GM19452 (cell line): ENCODE measurements around the gene RNF149.
A peak's percentile ranks its signal among the peaks of the same experiment; 100 is the strongest.
"Not testable (repeated sequence)": the region's sequence is repeated elsewhere in the genome, so short reads cannot be mapped to it uniquely, and the experiment has no call there.

ENCODE experiments used
- ATAC-seq: cut with Tn5 transposase; IDR thresholded peaks from one replicate; pipeline ENCODE4 v1.9.1; 2021; ENCODE audit not compliant: unreplicated experiment

RNF149 gene

DNA sequence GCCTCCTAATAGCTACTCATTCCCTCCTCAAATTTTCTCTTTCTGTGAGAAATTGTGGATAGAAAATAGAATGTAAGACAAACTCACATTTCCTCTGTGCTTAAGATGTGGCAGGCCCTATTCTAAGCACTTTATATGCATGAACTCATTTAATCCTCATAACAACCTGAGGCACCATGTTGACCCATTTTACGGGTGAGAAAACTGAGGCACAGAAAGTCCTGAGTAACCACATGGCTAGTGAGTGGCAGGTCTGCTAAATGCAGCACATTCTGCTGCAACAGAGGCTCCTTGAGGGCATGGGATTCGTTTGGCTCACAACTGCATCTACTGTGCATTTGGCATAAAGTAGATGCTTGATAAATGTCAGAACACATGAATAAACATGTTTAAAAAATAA, 22.7 kb upstream of the RNF149 start:
- no peak for ATAC-seq

DNA sequence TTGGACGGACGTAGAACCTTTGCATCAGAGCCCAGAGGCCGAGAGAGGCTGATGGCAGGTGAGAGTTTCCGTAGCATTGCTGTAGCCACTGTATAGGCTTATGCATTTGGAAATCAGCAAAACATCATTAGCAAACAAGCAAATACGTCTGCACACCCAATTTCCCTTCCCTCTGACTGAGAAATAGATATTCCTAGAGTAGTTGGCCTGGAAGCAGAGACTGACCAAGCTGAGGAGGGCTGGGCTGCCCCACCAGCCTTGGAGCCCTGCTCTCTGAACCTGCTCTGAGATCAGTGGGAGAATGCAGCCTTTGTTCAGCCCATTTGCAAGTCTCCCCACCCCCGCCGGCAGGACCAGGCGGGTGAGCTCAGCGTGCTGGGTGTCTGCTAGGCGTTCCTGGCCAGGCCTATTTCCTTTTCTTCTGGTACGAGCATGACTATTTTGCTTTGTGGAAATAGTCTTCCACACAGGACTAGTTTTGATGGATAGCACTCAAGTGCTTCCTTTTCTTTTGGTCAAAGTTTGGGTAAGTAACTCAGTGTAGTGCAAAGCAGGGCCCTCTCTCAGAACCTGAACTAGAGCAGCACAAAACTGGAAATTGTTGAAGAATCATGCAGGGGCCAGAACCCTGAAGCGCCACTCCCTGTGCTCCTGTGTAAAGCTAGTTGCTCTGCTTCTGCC, 21.9 kb upstream of the RNF149 start:
- no peak for ATAC-seq

DNA sequence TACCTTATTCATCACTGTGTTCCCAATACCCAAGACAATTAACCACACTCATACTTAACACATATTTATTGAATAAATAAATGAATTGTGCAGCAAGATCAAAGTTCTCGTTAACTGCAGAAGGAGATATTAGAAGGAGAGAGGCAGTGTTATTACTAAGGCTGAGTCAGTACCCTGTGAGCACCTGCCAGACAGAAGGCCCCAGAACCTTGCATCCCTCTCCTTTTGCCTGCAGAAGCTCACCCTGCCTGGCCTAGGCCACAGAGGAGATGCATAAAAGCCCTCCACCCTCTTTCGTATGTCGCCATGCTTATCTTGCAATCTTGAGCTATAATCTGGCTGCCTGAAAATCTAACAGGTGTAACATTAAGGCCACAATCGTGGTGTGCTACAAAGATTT, 20.5 kb upstream of the RNF149 start:
- no peak for ATAC-seq

DNA sequence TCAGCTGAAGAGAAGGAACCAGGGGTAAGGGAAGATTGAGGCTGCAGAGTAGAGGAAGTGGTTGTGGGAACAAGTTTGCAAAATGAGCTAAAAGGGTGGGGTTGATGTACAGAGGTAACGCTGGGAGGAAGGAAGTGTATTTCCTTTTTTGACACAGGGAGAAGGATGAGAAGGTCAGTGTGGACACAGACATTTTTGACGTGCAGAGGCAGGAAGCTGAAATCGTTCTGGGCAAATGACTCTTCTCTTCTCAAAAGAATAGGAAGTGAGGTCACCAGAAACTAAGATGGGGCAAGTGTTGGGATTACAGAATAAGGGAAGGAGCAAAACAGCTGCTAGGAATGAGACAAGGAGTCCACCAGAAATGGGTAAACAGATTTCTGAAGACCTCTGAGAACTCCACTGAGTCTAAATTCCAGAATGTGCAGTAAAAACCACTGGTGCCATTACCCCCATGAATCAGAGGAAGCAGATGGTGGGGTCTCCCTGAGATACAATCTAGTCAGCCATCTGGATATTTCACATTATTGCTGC, 20.0 kb upstream of the RNF149 start:
- ATAC-seq = peak; percentile 72

DNA sequence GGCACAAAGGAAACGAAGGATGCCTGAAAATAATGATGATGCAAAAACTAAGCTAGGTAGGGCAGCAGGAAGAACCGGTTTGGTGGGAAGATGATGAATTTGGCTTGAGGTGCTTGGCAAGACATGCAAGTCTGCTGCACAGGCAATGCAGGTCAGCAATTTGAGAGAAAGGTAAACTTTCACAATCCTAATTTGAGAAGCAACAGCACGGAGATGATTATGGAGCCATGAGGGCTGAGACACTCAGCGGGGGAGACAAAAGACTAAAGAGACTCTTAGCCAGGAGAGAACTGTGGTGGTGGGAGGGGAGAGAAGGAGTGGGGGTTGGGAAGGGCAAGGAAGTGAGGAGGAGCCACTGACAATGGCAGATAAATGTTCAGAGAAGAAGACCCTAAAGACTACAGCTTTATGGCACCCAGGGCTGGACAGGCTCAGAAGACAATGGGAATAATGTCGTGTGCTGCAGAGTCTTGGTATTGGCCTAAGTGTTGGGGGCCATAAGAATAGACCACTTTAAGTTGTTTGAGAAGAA, 19.4 kb upstream of the RNF149 start:
- ATAC-seq = no peak

DNA sequence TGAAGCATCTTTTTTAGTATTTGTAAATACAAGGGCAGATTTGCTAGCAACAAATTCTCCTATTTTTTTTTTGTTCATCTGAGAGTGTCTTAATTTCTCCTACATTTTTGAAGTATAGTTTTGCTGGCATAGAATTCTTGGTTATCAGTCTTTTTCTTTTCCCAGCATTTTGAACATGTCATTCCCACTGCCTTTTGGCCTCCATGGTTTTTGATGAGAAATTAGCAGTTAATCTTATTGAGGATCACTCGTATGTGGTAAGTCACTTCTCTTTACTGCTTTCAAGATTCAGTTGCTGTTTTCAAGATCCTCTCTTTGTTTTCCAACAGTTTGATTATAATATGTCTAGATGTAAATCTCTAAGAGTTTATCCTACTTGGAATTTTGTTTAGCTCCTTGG, 16.9 kb upstream of the RNF149 start:
- no peak for ATAC-seq

DNA sequence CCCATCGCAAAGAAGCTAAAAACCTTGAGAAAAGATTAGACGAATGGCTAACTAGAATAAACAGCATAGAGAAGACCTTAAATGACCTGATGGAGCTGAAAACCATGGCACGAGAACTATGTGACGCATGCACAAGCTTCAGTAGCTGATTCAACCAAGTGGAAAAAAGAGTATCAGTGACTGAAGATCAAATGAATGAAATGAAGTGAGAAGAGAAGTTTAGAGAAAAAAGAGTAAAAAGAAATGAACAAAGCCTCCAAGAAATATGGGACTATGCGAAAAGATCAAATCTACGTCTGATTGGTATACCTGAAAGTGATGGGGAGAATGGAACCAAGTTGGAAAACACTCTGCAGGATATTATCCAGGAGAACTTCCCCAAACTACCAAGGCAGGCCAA, 8.1 kb upstream of the RNF149 start:
- not testable (repeated sequence) for ATAC-seq

DNA sequence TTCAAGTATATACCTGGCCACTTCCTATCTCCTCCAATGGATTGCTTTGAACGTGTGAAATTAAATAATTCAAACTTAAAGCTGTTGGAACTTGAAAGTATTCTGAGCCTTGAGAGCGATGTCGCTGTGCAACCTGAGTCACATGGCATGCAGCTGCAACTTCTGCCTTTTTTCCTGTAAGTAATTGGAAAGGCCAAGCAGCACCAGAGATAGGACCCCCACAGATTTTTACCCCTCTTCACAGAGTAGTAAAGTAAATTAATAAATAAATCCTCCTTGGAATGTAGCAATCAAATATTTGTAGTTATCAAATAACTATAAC, 3.2 kb upstream of the RNF149 start:
- no peak for ATAC-seq

DNA sequence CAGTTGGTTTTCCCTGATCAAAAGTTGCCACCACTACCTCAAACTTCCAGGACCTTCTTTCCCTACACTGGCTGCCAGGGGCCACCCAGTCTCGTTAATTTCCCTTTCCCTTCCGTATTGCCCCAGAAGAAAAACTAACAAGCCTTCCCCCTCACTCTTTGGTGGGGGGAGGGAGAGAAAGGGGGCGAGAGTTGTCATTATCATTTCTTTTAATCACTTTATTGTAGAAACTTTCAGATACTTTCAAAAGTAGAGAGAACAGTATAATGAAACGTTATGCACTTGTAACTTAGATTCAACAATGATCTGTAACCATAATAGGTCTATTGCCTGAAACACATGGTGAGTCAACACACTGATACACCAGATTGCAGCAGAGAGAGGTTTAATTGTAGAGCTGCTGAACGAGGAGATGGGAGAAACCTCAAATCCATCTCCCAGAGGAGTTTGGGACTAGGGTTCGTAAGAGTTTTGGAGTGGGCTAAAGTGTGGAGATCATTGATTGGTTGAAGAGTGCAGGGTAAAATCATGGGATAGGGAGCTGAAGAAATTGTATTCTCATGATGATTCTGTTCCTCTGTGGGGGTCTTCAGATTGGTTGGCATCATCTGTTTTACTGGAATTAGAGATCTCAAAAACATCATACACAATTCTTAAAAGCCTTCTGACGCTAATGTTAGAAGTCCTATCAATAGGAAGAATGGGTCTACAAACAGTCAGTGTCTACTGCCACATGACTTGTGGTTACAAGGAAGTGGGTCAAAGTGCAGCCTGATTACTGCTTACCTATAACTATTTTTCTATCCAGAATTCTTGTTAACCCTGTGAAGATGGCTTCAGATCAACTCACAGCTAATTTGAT, 2.6 kb upstream of the RNF149 start:
- no peak for ATAC-seq

DNA sequence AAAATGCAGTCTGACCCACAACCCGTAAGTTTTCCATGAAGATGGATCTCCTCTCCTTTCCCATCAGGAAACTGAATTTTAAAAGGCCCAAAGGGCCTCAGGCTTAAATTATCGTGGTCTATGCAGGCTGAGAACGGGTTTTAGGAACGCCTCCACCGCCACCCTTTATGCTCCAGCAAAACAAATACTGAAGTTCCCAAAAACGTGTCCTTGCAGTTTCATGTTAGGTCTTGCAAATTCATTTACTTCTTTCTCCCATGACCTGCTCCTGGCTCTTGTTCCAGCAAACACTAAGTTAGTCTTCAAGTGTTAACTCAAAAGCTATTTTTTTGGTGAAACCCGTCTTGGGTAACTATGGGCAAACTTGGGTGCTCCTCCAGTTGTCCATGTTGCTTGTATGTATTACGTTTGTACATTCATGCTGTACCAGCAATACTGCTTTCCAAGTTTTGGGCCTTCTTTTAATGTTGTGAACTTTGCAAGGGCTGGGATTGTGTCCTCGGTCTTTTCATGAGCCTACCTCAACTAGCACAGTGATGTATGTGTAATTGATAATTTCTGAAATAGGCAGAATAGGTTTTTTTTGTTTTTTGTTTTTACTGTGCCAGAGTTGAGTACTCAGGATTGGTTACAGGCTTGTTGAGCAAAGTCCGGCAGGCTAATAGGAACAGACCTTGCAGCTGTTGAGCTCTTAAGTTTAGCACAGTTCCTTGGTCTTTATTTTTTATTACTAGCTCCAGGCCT, 1.8 kb upstream of the RNF149 start:
- ATAC-seq = no peak

DNA sequence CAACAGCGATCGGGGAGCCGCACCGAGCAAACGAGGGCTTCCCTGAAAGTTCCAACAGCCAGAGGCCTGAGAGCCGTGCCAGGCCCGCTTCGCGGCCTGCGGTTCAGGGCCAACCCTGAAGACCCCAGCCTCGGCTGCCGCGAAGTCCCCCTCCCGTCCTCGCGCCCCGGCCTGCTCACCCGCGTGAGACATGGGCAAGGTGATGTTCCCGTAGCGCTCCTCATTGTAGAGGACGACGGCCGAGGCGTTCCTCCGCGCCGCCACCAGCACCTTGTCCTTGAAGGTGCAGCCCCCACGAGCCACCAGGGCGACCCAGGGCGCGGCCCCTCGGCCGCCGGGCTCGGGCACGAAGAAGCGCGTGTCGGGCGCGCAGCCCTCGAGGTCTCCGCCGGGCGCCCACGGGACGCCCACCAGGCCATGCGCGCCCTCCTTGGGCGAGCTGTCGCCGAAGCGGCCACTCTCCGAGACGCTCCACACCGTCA, 510 bp downstream of the RNF149 start:
- ATAC-seq = peak; percentile 30

DNA sequence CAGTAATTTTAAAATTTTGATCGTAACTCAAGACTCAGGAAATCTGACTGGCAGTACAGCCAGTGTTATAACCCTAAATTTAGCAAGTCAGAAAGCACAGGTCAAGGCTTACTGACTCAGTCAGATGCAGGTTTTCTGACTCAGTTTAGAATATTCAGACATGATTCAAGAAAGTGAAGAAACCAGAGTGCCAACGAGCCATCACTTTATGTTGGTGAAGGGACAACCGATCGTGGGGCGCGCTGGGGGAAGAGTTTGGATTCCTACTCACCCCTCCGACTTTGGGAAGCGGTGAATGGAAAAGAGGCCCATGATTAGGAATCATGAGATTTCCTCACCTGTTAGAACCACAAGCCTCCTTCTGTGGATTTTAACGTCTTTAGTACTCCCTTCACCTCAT, 998 bp downstream of the RNF149 start:
- no peak for ATAC-seq

DNA sequence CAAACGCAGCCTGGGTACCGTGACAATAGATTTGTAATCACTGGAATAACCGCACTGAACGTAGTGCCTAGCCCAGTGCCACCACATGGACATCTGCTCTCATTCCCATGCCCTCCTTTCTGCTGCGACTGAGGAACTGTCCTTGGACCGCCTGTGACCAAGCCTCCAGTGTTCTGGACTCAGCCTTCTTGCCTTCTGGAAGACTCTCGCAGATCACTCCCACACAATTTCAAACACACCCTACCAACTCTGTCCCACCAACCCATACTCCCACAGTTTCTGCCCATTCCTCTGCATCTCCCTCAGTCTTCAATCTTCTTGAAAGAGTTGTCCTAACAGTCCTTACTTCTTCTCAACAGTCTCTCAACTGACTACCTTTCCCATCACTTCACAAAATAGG, 2.1 kb downstream of the RNF149 start:
- ATAC-seq = peak; percentile 5

DNA sequence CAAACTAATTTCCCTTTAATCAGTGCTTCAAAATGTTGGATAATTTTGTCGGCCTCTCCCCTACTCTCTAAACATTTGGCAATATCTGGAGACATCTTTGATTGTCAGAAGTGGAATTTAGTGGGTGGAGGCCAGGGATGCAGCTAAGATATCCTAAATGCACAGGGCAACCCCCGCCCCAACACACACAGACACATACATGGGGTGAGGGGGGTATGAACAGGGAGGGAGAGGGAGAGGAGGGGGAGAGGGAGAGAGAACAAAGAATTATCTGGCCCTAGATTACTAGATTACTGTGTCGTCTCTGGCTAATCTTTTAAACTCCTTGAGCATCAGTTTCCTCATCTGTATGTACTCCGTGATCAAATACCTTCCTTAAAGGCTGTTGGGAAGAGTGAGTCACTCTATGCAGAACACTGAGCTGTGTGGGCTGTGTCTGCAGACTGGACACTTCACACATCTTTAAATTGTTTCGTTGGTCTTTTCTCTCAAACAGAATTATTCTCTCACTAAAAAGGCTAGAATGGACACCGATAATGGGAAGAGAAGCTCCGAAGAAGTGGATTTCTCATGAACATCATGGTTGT, 2.9 kb downstream of the RNF149 start:
- ATAC-seq = no peak

DNA sequence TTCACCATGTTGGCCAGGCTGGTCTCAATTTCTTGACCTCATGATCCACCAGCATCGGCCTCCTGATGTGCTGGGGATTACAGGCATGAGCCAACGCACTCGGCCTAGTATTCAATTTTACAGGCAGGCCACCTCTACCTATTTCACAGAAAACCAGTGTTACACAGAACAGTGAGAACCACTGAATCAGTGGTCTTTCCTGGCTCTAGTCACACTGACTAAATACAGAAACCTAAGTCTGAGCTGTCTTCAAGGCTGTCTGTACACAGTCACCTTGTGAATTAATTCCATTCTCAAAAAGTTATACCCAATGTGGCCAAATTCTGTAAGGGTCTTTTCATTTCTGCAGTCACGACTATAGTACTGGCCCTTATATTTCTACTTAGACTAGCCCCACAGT, 3.5 kb downstream of the RNF149 start:
- no peak for ATAC-seq

DNA sequence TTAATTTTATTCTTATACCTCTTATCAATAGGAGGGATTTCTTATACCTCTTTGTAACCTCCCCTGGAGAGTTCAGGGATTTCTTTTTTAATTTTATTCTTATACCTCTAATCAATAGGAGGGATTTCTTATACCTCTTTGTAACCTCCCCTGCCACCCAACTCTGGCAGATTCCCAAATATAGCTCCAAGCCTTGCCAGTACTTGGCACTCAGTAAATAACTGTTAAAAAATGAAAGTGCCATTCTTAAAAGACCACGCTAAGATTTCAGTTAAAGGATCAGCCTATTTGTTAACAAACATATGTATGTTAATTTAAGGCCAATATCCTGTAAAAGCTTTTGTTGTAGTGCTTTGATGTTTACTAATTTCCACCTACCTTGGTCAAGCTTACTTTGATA, 4.8 kb downstream of the RNF149 start:
- no peak for ATAC-seq

DNA sequence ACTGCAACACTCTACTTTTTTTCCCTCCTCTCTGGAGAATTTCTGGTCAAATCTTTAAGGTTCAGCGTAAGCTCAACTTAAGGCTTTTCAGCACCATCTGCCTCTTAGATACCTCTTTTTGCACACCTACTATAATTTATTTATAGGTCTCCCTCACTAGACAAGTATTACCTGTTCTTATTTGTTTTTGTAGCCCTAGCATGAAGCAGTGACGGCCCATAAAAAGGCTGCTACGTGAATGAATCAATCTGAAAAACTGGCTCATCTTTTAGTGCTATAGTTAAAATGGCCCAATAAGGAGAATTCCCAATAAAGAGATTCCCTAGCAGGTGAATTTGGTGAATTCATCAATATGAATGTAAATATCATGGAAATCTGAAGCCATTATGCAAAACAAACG, 6.5 kb downstream of the RNF149 start:
- ATAC-seq = no peak

DNA sequence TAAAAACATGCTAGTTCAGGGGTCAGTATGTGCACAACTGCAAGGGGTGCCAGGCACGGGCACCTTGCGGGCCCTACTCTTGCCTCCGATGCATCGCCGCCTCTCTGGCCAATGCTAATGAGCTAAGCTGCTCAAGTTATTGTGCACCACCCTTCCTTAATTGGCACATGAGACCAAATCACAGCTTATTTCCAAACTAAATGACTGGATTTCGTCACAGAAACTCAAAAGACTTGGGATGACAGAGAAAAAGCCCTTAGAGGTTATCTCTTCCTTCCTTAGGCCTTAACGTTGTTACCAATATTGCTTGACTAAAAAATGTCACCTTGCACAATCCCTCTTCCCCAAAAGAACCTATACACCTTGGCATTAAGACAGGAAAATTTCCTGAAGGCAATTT, 7.7 kb downstream of the RNF149 start:
- no peak for ATAC-seq

DNA sequence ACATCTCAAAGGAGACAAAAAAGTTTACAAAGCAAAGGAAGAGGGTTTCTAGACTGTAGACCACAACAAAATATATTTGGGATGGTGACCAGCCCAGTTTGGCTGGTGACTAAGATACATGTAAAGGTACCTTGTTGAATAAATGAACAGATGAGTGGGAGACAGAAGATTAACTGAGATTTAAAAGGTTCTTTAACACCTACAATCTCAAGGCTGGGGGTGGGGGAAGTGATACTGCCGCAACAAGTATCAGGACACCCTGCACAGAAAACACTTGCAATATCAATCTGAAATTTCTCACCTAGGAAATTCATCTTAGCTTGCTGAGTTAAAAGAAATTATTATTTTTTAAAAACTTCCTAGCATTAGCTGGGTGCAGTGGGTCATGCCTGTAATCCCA, 8.3 kb downstream of the RNF149 start:
- no peak for ATAC-seq

DNA sequence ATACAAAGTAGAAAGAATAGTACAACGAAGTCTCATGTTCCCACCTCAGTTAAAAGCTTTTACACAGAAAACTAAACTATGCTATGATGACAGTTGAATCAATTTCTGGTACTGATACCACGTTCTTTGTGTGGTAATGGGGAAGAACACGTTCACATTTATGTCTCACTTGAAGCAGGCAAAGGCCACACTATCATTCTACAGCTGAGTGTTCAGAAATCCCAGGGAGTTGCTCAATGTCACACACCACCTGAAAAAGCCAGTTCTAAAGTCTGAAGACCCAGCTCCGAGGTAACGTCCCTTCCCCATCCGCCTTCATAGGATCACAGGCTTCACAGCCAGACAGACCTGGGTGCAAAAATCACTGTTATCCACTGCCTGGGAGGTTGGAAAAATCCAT, 8.9 kb downstream of the RNF149 start:
- ATAC-seq = no peak

DNA sequence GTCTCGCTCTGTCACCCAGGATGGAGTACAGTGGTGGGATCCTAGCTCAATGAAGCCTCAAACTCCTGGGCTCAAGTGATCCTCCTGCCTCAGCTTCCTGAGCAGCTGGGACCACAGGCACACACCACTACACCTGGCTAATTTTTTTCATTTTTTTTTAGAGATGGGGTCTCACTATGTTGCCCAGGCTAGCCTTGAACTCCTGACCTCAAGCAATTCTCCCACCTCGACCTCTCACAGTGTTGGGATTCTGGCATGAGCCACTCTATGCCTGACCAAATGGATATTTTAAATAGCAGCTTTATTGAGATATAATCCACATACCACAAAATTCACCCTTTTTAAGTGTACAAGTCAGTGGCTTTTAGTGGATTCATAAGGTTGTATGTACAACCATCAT, 11.1 kb downstream of the RNF149 start:
- ATAC-seq = no peak
